NCI-H748 (cell line): Measurements from ENCODE around the gene APOB.
A peak's percentile ranks its signal among the peaks of the same experiment; 100 is the strongest.

Experiments used
- DNase-seq: peaks from one replicate; lab custom pipeline; 2025; ENCODE audit not compliant: unreplicated experiment; lab: John Stamatoyannopoulos, UW

The APOB gene

GRCh38 chr2:21005700-21006422, 38.0 kb downstream of the APOB start:
- no peak for DNase-seq

GRCh38 chr2:21005111-21005699, 38.7 kb downstream of the APOB start:
- no peak for DNase-seq

- no peak for DNase-seq
Measured at GRCh38 chr2:21004181-21004572, 39.7 kb downstream of the APOB start.

- DNase-seq, result no peak
Measured at GRCh38 chr2:21003572-21004180, 40.2 kb downstream of the APOB start.

- no peak for DNase-seq
Measured at GRCh38 chr2:21002814-21003192, 41.1 kb downstream of the APOB start.

- no peak for DNase-seq
Measured at GRCh38 chr2:21001988-21002813, 41.7 kb downstream of the APOB start.

- DNase-seq, result no peak
Measured at GRCh38 chr2:21001225-21001946, 42.5 kb downstream of the APOB start.

GRCh38 chr2:20999906-21000645, 43.8 kb downstream of the APOB start:
- peak; percentile 8 for DNase-seq

- no peak for DNase-seq
Measured at GRCh38 chr2:20998972-20999905, 44.6 kb downstream of the APOB start.

GRCh38 chr2:20997953-20998722, 45.7 kb downstream of the APOB start:
- DNase-seq, result no peak

GRCh38 chr2:20994130-20994529, 49.7 kb downstream of the APOB start:
- DNase-seq, result no peak

GRCh38 chr2:20992201-20992711, 51.6 kb downstream of the APOB start:
- DNase-seq, result no peak

GRCh38 chr2:20990442-20991430, 53.1 kb downstream of the APOB start:
- peak; percentile 65 for DNase-seq

- no peak for DNase-seq
Measured at GRCh38 chr2:20989404-20989803, 54.5 kb downstream of the APOB start.

GRCh38 chr2:20988905-20989304, 55.0 kb downstream of the APOB start:
- no peak for DNase-seq

- no peak for DNase-seq
Measured at GRCh38 chr2:20986024-20986939, 57.6 kb downstream of the APOB start.
